ENCODE data around the gene RNF217.

DNA sequence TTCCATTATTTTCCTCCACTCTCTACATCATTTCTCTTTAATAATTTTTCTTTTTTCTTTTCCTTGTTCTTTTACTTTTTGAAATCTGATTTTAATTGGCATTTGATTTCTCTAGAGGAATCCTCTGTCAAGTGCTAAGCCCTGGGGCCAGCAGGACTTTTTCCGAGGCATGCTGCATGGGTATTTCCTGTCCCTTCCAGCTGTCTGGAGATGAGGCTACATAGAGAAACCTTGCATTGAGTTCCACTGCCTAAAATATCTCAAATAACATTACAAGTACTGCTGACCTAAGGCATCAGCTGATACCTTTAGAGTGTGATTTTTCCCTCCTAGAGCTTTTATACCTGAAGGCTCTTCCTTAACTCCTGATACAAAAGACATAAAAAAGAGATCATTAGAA is 6.2 kb downstream of the RNF217 start:
- no peak for TF ChIP-seq POLR2A (IDR thresholded peaks at IDR 0.05)
- TF ChIP-seq, protein P1, sequence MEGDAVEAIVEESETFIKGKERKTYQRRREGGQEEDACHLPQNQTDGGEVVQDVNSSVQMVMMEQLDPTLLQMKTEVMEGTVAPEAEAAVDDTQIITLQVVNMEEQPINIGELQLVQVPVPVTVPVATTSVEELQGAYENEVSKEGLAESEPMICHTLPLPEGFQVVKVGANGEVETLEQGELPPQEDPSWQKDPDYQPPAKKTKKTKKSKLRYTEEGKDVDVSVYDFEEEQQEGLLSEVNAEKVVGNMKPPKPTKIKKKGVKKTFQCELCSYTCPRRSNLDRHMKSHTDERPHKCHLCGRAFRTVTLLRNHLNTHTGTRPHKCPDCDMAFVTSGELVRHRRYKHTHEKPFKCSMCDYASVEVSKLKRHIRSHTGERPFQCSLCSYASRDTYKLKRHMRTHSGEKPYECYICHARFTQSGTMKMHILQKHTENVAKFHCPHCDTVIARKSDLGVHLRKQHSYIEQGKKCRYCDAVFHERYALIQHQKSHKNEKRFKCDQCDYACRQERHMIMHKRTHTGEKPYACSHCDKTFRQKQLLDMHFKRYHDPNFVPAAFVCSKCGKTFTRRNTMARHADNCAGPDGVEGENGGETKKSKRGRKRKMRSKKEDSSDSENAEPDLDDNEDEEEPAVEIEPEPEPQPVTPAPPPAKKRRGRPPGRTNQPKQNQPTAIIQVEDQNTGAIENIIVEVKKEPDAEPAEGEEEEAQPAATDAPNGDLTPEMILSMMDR (IDR thresholded peaks at IDR 0.05), result no peak
- TF ChIP-seq EP300 (IDR thresholded peaks at IDR 0.05), result no peak
- no peak for TF ChIP-seq POLR2AphosphoS5 (IDR thresholded peaks at IDR 0.05)
